Activated CD4-positive, alpha-beta T cell treated with anti-CD3 and anti-CD28 coated beads, Interleukin-10, Interleukin-2, amounts not matched to agents 100 ng/mL and 50 ng/mL, durations not matched to agents 16 hours and 8 hours (primary cell): ENCODE data around the gene GPS1.

Experiments used
- DNase-seq: peaks from one replicate; pipeline ENCODE4 v3.0.0-alpha.2; 2020

Gene GPS1

DNA sequence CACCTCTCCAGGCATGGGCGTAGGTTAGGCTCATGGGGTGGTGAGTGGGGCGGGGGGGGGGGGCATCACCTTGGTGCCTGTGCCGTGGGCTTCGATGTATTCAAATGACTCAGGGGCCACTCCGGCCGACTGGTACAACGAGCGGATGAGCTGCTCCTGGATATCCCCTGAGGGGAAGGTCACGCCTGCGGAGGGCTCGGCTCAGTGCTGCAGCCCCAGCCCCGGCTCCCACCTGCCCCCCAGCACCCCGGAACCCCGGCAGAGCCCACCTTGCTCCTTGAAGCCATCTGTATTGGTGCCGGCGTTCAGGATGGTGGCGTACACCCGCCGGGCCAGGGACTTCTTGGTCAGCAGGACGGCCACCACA is 40.9 kb downstream of the GPS1 start:
- DNase-seq, result no peak

GRCh38 chr17:82092995-82093751 is 41.5 kb downstream of the GPS1 start:
- no peak for DNase-seq

DNA sequence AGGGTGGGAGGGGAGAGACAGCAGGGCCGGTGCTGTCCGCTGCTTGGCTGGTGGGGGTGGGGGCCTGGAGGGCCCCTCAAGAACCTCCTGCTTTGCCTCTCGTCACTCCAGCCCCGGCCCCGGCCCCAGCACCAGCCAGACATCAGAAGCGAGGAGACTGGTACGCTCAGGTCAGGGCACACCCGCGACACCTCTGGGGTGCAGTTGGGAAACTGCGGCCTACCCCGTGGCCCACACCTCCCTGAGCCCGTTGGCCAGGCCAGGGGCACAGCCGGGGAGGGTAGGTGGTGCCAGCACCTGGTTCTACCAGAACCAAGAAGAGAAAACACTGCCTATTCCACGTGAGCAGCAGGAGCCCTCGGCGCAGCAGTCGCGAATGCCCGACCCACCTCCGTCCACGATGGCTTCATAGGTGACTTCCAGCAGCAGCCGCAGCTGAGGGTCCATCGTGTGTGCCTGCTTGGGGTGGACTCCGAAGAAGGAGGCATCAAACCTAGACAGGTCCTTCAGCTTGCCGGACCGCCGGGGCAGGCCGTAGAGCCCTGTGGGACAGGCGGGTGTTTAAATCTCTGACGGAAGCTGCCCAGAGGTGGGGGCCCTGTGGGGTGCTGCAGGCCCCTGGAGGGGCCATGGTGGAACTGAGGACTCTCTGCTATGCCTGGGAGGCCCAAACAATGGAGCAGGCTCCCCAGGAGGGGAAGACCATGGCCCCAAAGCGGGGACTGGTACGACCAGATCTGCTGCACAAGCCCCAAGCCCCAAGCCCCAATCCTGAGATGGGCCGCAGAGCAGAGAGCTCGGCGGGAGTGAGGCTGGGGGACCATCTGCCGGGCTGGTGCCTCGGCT is 43.5 kb downstream of the GPS1 start:
- DNase-seq, result no peak

DNA sequence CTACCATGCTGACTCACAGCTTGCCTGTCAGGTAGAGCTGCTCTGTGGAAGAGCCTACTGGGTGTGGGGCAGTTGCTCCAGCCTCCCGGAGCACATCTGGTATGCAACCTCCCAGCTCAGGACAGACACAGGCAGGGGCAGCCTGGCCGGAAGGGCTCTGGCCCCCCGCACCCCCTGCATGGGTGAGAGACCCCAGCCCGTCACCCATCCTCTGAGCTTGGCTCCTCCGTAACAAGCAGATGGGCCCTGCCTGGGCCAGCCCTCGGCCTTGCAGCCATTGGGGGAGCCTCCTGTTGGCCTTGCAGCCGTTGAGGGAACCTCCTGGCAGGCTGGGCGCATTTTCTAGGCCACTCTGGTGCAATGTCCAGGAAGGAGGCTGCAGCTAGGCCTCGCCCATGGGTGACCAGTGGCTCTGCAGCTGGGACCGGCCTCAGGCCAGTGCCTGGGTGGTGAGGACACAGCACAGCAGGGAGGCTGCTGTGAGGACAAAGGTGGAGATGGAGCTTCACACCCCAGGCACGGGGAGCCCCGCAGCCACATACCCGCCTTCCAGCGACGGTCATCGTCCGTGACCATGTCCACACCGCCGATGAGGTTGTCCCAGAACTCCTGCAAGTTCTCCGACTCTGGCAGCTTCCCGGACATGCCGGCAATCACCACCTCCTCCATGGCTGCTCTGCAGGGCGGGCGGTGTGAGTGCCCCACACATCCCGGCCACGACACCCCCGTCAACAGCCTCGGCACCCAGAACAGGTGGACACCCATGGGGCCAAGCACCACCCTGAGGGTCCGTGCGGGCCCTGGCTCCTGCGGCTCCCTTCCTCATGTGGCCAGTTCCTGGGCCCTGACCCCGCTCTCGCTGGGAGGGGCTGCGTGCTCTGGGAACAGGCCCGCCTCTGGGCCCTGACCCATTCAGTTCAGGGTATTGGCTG is 44.3 kb downstream of the GPS1 start:
- no peak for DNase-seq

GRCh38 chr17:82096709-82097183 is 45.0 kb downstream of the GPS1 start:
- DNase-seq, result no peak

DNA sequence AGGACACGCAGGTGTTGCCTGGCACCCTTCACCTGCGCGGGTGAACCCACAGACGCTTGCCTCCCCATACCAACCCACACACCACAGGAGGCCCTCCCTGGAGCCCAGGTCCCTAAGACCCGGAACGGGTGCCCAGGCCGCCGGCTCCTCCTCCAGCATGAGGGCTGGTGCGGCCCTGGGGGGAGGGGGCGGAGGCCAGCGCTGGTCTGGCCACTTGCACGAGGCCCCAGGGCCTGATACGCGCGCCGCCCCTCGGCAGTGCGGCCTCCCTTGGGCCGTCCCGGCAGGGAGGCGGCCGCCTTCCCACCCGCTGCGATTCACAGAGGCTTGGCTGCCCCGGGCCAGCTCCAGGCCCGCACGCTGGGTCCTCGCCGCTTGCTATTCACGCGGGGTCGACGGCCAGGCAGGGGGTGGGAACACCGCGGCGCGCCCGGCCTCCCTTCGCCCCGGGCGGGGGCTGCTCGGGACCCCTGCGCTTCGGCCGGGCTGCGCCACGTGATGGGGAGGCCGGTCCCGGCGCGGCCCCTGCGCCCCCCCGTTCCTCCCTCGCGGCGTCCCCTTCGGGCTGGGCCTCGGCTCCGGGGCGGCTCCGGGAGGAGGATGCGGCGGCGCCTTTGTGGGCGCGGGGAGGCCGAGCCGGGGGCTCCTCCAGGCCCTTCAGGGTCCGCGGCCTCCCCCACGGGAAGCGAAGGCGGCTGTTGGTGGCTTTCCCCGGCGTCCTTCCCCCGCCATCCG is 45.7 kb downstream of the GPS1 start:
- peak; percentile 39 for DNase-seq

DNA sequence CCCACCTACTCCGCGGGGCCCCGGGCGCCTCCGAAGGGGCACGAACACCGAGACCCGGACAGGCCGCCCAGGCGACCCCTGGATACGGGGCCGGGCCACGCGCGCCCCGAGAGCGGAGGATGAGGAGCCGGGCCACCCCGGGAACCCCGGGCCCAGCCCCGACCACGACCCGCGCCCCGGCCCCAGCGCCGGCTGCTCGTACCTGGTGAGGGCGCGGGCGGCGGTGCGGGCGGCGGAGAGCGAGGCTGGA is 46.1 kb downstream of the GPS1 start:
- no peak for DNase-seq

DNA sequence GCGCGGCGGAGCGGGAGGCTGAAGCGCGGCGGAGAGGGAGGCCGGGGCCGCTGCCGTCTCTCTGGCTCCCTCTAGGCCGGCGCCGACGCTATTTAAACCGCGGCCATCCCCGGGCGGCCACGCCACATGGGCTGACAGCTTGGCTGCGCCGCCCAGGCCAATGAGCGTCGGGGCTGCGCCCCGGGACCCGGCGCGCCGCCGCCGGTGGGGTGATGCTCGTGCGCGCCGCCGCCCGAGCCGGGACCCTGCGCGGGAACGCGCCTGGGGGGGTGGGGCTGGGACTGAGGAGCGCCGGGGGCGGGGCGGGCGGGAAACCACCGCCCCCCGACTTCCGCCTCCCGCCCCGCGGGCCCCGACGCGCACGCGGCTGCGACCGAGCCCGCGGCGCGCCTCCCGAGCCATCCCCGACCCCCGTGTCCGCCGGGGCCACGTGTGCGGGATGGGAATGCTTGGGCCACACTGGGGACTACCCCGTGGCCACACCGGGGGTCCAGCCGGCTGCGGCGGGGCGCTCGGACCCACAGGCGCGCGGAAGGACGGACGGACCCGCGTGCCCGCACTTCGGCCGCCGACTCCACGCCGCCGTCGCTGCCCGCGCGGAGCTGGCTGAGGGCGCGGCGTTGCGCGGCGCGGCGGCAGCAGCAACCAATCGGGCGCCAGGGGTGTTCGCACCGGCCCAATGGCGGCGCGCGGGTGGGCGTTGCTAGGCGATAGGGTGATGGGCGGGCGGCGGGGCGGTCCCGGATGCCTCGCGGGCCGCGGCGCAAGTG is 46.7 kb downstream of the GPS1 start, which contains the start of gene FASN:
FASN (minus strand) TSS at position 68 of the 770 bp plus-strand sequence. CDS start 1,791 bp downstream, outside the sequence.
- peak; percentile 98 for DNase-seq

GRCh38 chr17:82098939-82099763 is 47.5 kb downstream of the GPS1 start:
- DNase-seq, result no peak

DNA sequence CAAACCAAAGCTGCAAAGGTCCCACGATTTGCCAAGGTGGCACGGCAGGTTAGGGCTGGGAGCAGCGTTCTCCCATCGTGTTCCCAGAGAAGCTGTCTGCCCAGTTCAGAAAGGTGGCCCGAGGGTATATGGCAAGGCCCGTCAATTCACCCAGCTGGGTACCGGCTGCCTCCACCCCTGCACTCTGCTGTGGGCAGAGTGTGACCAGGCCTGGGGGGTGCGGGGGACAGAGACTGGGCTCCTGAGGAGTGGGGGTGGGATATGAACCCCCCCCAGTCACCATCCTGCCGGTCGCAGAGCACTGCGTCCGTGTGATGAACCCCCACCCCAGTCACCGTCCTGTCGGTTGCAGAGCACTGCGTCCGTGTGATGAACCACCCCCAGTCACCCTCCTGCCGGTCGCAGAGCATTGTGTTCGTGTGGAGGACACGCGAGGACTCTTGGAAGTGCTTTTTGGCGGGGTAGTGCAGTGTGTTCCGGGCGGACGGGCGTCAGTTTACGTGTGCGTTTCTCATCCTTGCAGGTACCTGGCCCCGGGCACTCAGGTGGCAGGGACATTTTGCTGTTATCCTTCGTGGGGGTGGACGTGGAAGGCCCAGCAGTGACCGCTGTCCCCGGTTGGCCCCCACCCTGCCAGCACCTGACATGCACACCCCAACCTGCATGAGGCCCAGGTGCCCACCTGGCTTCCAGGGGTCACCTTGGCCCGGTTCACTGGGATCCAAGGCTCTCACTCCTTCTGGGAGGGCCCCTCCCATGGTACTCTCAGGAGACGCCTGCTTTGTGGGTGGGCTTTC is 49.0 kb downstream of the GPS1 start:
- DNase-seq, result no peak

- no peak for DNase-seq
Observed at GRCh38 chr17:82101301-82101715, 49.6 kb downstream of the GPS1 start.

- no peak for DNase-seq
Observed at GRCh38 chr17:82101767-82102679, 50.3 kb downstream of the GPS1 start.

- no peak for DNase-seq
Observed at GRCh38 chr17:82103553-82104451, 52.1 kb downstream of the GPS1 start.

DNA sequence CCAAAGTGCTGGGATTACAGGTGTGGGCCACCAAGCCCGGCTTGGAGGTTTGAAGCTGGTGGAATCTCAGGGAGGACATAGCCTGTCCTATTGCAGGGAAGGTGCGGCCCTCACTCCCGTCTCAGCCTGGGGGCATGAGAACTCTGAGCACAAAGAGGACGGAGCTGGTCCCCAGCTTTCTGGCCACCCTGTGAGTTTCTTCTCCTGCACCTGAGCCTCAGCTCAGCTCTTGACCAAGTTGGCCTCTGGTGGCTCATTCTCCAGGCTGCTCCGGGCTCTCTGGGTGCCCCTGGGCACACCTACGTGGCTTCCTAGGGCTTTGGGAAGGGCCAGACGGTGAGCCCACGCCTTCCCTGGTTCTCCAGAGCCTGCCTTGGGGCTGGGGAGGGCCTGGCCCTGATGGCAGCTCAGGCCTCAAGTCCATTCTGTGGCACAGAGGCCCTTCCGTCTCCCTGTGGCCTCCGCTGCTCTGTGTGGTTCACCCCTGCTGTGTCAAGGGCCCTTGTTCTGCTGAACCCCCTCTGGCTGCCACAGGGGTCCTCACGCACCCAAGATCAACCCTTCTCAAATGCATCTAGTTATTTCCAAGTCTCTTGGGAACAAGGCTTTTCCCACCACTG is 53.2 kb downstream of the GPS1 start:
- DNase-seq, result no peak

DNA sequence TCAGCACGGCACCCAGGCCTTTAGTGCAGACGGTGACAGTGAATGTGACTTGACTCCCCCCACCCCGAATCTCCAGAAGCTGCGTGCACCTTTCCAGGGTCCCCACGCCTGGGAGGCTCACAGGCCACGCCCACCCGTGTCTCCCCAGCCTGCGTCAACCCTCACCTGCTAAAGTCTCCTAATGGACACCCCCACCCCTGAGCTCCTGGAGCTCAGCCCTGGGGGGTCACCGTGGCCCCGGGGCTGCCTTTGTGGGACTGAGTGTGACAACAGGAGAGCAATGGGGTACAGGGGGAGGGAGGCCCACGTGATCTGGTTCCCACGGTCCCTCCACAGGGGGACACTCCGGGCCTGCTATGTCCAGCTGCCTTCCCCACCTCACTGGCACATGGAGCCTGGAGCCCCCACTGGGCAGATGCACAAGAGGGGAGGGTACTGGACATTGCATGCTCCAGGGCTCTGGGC is 53.8 kb downstream of the GPS1 start:
- DNase-seq, result no peak

- peak; percentile 86 for DNase-seq
Observed at GRCh38 chr17:82105882-82106687, 54.4 kb downstream of the GPS1 start.
